Measurements from ENCODE around the gene STARD4.
A peak's percentile ranks its signal among the peaks of the same experiment; 100 is the strongest.

Gene STARD4

DNA sequence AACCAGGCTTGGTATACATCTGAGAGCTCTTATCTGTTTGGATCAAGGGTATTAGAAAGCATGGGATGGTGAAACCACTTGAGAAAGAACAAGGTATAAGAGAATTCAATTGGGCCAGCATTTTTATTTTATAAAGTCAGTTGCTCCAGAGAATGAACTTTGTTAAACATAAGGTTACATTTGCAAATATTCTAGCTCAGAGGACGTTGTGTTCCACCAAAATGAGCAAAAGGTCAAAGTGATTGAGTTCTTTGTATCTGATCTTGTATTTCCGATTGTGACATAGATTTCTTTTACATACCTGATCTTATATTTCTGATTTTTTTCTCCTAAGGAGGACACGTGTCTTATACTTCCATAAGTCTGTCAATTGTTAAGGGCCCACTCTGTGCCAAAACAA, 8.6 kb upstream of the STARD4 start:
- no peak for DNase-seq

DNA sequence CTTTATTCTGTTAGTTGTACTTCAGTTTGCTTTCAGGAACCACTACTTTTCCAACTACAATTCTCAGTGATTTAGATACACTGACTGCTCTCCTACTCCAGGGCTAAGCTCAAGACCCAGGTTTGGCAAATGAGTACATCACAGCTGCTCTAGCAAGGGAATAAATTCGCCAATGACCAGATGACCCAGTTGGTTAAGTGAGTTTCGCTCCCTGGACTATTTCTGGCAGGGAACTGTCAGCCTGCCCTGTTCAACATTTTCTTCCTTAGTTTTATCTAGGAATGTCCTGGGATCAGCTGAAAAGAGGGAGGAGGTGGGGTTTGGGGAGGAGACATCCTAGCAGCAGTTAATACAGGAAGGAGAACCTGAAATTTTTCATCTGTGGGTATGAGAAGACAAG, 6.4 kb upstream of the STARD4 start:
- no peak for DNase-seq

DNA sequence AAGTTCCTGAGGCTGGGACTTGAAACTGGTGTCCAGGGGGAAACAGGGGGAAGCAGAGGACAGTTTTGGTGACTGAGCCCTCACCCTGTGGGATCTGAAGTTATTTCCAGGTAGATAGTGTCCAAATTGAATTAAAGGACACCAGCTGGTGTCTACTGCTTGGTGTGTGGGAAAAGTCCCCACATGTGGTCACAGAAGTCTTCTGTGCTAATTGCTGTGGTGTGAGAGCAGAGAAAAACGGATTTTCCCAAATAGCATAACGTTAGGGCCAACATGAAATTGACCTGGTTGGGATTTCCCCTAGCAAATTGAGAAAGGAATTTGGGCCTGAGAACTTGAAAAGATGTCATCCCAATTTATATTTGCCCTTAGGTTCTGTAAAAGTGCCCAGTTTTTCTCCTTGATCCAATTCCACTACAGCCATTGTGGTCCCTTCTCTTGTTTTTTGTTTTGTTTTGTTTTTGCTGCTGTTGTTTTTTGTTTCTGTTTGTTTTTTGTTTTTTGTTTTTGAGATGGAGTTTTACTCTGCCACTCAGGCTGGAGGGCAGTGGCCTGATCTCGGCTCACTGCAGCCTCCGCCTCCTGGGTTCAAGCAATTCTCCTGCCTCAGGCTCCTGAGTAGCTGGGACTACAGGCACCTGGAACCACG, 5.6 kb upstream of the STARD4 start:
- DNase-seq: no peak

DNA sequence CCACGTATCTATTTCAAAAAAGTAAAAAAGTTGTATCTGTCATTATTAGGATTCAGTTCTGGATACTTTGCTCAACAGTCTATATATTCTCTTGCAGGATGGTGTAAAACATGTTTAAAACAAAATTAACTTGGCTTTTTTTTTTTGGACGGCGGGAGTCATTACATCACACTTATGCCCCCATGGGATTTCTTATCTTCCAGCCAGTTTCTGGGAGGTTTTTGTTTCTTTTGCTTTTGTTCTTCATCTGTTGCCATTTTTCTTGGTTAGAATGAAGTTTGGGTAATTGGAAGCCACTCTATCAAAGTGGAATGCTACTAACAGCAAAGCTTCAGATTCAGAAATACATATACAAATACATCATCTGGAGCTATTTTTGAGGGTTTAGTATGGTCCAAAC, 1.8 kb upstream of the STARD4 start:
- DNase-seq: no peak

DNA sequence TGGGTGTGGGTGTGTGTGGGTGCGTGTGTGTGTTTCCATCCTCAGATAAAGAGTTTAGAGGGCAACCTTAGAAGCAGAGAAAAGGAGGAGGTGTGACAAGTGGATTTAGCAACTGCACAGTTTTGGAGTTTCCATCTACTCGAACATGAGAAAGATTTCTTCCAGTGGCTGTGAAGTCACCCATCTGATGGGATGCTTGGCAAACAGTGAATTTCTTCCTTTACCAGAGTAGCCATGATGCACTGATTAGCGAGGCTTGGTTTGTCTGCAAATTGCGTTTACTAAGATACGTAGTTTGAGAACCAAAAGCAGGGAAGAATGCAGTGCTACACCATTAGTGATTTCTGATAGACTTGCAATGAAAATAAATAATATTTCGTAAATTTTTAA, 791 bp upstream of the STARD4 start:
- peak in 1 of 2 experiments; percentile 35 for DNase-seq

DNA sequence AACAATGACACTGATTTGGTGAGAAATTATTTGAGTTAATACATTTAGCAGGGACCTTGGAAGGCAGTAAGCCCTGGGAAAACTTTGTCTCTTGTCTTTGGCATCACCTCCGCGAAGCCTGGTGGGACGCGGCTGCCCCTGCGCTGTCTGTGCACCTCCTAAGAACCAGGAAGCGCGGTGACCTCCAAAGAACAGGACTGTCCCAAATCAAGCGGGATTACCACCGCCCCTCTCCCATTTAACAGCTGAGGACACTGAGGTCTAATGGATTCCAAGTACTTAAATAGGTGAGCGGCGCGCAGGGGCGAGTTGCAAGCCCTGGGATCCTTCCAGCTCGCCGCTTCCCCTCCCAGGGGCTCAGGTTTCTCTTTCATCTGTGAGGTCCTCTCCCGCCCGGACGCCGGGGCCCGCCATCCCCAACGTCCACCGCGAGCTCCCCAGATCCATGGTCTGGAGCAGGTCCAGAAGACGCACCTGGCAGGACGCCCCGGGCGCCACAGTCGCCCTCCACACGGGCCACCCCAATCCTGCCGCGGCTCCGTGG, 432 bp downstream of the STARD4 start:
- DNase-seq: peak in 1 of 2 experiments; percentile 41

DNA sequence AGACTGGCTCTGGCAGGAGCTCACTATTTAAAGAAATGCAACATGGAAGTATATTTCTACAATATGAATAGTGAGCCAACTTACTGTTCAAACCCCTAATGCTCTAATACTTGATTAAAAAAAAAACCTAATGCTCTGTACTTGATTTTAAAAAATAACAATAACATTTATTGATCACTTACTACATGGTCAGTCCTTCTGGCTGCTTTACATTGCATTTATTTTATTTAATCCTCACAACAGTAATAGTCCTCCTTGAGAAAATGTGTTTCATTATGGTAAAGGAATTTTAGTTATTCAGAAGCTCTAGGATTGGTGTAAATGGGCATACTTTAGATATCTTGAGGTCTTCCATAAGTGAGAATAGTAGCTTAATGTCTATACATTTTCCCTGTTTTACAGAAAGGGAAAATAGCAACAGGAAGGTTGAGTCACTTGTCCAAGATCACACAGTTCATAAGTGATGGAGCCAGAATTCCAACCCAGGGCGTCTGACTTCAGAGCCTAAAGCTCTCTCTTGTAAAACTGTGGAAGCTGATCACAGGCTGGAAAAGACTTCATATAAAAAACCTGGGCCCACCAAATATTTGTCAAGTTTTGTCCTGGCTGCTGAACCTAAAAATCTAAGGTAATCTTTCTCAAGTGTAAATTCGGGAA, 1.0 kb downstream of the STARD4 start:
- no peak for DNase-seq

DNA sequence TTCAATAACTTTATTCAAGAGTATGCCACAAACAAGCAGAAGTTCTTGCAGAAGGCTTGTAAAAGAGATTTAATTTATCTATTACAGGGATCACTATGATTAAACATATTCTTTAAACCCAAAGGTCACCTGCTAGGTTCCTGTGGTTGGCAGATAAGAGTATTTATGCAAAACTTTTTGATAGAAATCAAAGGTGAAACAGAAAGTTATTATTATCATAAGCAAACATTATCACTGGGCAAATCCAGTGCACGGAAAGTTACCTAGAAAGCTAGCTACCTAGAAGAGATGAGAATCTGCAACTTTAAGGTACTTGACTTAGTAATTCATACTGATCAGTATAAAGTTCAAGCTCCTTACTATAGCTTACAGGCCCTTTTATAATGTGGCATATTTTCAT, 3.2 kb downstream of the STARD4 start:
- DNase-seq: peak; percentile 10 to 43

DNA sequence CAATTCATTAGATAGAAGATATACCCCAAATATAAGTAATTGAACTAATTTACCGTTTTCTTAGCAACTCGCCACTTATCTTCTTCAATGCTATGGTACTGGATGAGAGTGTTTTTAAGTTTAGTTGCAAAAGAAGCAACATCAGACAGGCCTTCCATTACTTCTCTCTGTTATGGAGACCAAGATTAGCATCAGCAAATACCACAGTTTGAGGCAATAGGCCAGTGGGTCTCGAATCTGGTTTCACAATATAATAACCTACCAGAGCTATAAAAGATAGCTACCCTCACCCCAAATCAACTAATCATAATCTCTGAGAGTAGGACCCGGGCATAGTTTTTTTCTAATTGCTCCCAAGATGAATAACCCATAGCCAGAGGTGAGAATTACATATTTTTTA, 5.1 kb downstream of the STARD4 start:
- no peak for DNase-seq

DNA sequence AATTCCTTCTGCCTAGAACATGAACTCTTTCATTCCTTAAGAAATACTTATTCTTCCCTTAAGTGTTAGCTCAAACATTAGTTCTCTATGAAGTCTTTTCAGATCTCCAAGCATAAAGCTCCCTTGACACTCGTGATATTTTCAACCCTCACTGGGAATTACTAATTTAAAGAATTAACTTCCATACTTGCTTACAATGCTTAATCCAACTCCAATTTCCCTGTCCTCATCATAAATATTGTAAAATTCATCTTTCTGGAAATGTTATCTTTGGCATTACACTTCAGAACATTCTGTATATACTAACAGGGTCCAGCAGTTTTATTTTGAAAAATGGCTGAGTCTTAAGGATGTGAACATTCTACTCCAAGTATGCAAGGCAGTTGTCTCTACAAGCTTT, 7.2 kb downstream of the STARD4 start:
- DNase-seq: no peak

DNA sequence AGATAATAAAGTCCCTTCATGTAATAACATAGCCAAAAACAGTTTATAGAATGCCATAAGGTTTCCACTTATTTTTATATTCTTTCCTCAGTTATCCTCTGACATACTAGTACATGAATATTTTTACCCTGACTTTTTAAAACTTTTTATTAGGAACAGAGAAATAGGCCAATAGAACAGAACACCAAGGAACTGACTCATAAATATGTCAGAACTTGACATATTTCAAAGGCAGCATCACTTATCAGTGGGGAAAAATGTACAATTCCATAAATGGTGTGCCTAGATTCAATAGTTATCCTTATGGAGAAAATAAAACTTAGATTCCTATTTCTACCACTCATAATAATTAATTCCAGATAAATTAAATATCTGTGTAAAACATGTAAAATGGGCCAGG, 9.4 kb downstream of the STARD4 start:
- no peak for DNase-seq

DNA sequence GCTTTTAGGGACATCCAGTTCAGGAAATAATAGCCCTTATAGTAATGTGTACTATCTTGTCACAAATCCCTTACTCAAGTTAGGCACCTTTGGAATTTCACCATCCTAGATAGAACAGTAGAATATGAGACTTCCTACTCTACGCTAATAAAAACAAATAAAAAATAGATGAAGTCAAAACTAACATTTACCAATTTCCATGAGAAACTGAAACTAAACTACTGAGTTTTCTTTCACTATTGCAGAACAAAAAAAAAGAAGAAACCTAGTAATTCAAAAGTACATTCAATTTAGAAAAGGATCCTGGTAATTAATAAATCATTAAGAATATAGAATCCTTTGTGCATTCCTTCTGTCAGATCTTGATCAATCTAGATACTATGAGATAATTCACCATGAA, 14.0 kb downstream of the STARD4 start:
- DNase-seq: no peak

DNA sequence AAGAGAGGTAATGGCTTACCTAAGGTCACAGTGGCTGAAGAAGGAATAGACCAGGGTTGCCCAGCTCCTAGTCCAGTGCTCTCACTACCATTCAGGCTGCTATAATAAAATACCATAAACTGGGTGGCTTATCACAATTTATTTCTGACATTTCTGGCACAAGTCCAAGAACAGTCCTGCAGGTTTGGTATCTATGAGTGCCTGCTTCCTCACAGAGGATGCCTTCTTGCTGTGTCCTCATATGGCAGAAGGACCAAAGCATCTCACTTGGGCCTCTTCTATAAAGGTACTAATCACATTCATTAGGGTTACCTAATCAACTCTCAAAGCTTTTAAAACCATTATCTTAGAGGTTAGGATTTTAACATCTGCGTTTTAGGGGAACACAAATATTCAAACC, 17.2 kb downstream of the STARD4 start:
- no peak for DNase-seq

DNA sequence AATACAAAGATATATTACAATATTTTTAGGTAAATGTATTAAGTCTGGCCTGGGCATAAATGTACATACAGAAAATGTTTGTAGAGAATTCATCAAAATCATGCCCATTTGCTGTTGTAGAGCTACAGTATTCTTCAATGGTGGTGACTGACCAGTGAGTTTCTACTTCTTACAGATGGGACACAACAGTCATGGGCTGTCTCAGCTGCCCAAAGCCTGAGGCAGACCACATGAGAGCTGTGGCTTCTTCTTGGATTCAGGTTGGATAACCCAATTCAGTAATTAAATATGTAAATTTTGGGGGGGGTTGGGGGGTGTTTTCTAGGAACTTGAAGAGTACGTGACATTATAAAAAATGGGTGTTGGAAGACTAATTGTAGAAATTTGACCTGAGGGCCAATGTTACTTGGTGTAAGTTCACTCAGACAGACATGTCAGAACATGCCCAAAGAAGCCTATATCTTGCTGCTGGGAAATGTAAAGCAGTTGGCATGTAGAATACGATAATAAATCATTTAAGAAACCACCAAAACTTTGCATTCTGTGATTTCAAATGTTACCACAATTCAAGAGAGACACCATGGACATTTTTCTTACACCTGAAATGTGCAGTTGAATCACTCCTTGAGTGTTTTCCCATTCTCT, 17.9 kb downstream of the STARD4 start:
- peak; percentile 27 to 51 for DNase-seq

DNA sequence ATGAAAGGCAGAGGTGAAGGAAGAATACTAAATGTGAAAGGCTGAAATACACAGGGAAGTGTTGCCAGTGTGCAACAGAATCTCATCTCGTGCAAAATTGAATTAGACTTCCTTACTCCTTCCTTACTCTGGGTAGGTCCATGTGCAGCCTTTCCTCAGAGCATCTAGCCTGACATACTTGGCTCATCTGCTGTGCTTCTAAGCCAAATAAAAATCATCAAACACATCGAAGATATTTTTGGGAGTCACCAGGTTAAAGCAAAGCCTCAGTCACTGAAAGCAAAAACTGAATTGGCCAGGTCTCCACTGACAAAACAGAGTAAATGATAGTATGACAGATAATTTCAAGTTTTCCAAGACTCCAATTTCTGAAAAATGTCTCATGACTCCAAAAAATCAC, 19.3 kb downstream of the STARD4 start:
- DNase-seq: no peak

DNA sequence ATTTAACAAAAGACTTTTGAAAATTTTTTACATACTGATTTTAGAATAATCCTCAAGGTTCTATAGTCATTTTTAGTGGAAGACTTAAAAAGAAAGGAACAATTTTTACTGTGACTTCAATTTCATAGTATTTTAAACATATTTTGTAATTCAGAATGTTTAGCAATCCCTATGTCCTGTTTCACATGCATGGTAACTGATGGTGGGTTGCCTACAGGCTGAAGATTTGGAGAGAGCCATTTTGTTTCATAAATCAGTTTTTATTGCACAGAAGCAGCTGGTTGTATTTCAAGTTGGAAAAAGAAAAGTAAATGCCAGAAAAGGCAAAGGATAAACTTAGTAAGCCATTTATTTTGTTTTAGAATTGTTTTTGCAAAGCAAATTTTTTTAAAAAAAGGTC, 24.0 kb downstream of the STARD4 start:
- no peak for DNase-seq

DNA sequence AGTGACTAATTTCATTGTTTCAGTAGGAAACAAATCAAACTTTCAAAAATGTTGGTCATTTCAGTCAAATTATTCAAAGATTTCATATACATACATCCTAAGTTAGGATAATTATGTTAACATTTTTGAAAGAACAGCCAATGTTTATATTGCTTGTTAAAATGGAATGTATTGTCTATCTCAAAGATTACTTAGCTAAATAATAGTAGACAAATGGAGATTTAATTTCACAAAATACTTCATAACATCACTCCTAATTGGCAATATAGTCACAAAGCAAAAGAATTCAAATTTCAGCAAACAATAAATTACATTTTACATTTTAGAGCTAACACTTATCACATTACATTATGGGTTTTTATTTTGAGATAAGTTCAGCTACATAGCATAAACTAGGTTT, 25.4 kb downstream of the STARD4 start:
- no peak for DNase-seq

DNA sequence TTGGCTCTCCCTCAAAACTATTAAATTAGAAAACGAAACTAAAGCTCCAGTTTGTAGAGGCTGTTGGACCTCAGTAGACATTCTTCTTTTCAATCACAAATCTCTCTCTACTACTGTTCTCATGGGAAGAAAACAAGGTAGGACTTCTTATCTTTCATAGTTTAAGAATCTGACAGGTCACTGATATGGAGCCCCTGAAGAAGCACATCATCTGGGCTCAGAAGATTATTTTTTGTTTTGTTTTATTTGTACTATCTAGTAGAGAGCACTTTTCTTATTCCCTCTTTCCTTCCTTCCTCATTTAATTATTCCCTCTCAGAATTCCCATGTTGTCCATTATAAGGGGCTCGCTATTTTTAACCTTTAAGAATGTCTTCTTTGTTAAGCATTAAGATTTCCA, 26.3 kb downstream of the STARD4 start:
- DNase-seq: no peak

DNA sequence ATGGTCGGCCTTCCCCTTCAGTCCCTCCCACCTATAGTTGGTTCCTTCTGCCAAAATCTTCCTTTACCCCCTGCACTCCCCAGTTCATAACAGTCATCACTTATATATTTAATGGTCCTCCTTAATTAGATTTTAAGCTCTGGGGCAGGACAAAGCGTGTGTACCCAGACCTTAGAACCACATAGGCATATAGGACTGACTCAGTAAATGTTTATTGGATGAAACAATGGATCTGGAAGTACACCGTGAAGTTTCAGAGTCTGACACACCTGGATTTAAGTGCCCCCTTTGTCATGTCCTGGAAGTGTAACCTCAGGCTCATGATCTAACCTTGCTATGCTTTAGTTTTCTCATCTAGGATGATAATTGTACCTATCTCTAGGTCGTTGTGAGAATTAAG, 32.0 kb downstream of the STARD4 start:
- no peak for DNase-seq

DNA sequence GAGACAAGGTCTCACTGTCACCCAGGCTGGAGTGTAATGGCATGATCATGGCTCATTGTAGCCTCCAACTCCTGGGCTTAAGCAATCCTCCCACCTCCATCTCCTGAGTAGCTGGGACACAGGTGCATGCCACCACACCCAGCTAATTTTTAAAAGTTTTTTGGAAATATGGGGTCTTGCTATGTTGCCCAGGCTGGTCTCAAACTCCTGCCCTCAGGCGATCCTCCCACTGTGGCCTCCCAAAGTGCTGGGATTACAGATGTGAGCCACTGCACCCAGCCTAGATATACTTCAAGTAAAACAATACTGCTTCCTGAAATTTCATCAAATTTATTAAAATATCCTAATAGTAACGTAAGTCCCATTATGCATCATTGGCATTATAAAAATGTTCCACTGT, 33.4 kb downstream of the STARD4 start:
- no peak for DNase-seq

DNA sequence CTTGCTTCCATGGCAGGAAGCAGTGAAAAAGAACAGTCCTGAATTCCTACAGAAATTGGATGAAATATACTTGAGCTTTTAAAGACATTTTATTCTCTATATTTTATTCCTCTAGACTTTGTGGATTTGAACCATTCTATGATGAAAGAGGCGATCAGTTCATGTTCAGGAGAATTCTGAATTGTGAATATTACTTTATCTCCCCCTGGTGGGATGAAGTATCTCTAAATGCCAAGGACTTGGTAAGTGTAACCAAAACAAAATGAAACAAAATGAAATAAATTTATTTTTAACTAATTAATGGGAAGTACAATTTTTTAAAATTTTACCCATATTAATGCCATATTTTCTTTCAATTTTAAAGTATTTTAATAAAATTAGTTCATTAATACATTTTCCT, 34.1 kb downstream of the STARD4 start:
- peak in 1 of 2 experiments; percentile 2 for DNase-seq

DNA sequence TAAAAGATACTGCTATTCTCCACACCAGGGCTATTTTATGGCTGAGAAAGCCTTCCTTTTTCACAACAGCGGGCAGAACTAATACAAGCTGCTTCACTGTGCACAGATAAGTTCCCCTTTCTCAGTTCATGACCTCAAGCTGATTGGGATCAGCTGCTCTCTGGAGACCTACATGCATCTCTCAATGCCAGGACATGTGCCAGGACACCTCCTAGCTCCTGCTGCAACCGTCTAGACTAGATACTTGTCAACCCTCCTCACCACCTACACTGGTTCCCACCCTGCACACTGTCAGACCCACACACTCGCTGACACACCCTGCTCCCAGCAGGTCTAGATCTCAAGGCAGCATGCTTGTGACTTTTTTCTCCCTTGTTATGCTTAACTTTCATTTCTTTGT, 39.8 kb downstream of the STARD4 start:
- DNase-seq: no peak

DNA sequence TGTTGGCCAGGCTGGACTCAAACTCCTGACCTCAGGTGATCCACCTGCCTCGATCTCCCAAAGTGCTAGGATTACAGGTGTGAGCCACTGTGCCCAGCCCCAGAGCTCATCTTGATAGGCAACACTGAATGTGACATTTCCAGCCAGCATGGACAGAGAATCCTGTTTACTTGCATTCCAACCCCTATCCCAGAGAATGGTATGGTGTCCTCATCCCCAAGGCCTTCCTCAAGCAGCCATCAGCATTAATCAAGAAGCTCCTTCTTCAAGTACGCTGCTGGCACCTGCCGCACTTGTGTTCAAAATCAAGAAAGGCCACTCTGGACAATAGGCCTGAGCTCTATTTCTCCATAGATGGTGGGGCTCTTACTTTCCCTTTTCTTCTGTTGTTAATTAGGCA, 40.2 kb downstream of the STARD4 start:
- no peak for DNase-seq

DNA sequence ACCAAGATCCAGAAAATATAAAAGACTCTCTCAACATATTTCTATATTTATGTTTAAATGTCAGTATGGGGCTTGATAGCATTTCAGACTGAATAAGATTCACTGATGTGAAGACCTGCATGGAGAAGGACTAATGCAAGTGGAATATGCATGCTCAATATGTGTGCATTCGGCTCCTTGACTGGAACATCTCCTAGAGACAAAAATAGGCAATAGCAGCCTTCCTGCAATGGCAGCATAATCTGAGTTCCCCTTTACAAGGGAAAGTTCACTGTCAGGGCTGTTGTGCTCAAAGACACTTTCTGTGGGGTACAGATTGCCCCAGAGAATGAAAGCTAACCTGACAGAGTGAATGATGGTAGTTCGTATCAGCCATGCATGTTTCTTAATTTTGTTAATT, 42.4 kb downstream of the STARD4 start:
- DNase-seq: no peak

Measured in NCI-H526 (cell line).